Measurements from ENCODE around the gene CGNL1. TPM values are rescaled to one million over a fixed set of nuclear protein-coding genes. Genes with fewer than 3 reads are reported as not detected.

Gene CGNL1
- polyA plus RNA-seq, 2 of the 4 experiments (the other 2 are of a cell fraction): 1.4 to 1.8 TPM

DNA sequence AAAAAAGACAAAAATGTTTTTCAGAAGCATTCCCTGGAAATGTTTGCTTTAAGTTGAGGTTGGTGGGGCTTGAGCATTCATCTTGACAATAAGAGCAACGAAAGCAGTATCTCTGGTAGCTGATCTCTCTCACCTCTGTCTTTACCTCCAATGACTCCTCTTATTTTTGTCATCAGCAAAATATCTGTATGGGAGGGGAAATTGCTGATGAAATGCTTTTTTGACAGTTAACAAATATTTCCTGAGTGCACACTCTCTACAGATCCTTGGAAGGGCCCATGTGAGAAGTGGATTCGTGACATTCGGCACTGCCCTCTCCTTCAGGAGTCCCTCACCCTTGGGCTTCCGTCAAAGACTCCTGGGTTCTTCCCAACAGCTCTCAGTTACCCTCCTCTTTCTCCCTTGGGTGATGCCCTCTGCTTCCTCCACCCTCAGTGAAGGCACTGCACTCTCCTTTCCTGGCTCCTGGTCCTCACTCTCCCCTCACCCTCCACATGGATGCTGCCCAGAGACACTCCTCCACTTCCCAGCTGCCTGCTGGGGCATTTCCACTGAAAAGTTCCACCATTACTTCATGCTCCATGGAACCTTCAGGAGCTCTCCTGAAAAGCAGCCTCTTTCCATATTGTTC lies 2.9 kb upstream of the CGNL1 start:
- no peak for DNase-seq (ENCODE audit: low read depth in 1 of 2, low spot score in 1 of 2)
- H3K9me3 ChIP-seq: no peaks in the 10 kb centered on the region
- no peak for ATAC-seq
- POLR2A ChIA-PET: no interaction called here
- no peak overlapping the region for H3K4me2 ChIP-seq
- no peak overlapping the region for H3K27ac ChIP-seq
- 92% methylated on average over 4 of the region's 4 CpGs for WGBS (ENCODE audit: missing lambda C conversion rate)
- FAIRE-seq: no peak
- peaks cover 9% of the 10 kb centered on the region; the same call in 2 of the 3 replicates for H3K4me1 ChIP-seq
- H3K4me3 ChIP-seq: no peak overlapping the region
- TF ChIP-seq TP53 (CRISPR knock-in tag; IDR thresholded peaks at IDR 0.05) (no peak), RAD21 (conservative IDR thresholded peaks at IDR 0.05 in 1 of 2, IDR thresholded peaks at IDR 0.05 in 1 of 2) (no peak), PHF8 (IDR thresholded peaks at IDR 0.05; ENCODE audit: borderline replicate concordance, low read depth) (no peak), RFX5 (IDR thresholded peaks at IDR 0.05) (no peak), BHLHE40 (IDR thresholded peaks at IDR 0.05; ENCODE audit: low read depth, low read length) (no peak), SREBF2 (IDR thresholded peaks at IDR 0.05) (no peak), MAFK (IDR thresholded peaks at IDR 0.05; ENCODE audit: partially characterized antibody) (peak; percentile 46), JUN (IDR thresholded peaks at IDR 0.05) (no peak)
- CTCF ChIA-PET: interaction anchor here (0.6 to 7.0 kb wide), 5 partner anchors 9 to 154 kb away, joined by 4 to 40 read pairs (median 6); no protein-coding TSS in a partner anchor

DNA sequence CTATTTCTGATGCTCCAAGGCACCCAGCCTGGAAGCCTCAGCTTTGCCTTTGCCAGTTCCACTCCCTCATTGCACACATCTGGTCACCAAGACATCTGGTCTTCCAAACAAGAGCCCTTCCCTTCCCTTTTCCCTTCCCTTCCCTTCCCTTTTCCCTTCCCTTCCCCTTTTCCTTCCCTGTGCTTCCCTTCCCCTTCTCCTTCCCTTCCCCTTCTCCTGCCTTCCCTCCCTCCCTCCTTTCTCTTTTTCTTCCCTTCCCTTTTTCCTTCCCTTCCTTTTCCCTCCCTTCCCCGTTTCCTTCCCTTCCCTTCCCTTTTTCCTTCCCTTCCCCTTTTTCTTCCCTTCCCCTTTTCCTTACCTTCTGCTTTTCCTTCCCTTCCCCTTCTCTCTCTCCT lies 2.4 kb upstream of the CGNL1 start:
- no peaks in the 10 kb centered on the region for H3K9me3 ChIP-seq
- ChIA-PET POLR2A (no interaction called here), CTCF (interaction anchor here (0.6 to 7.0 kb wide), 5 partner anchors 9 to 153 kb away, joined by 4 to 40 read pairs (median 6); no protein-coding TSS in a partner anchor)
- peaks cover 9% of the 10 kb centered on the region; the same call in 2 of the 3 replicates for H3K4me1 ChIP-seq
- FAIRE-seq: no peak
- no peak overlapping the region for H3K4me2 ChIP-seq
- TF ChIP-seq, protein P1, sequence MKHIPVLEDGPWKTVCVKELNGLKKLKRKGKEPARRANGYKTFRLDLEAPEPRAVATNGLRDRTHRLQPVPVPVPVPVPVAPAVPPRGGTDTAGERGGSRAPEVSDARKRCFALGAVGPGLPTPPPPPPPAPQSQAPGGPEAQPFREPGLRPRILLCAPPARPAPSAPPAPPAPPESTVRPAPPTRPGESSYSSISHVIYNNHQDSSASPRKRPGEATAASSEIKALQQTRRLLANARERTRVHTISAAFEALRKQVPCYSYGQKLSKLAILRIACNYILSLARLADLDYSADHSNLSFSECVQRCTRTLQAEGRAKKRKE (CRISPR knock-in tag; IDR thresholded peaks at IDR 0.05; ENCODE audit: low read depth): no peak
- TF ChIP-seq MAZ (IDR thresholded peaks at IDR 0.05; ENCODE audit: borderline replicate concordance, low read depth, low read length) (no peak), NPAS2 (CRISPR knock-in tag; IDR thresholded peaks at IDR 0.05; ENCODE audit: borderline replicate concordance) (no peak), ZC3H11A (IDR thresholded peaks at IDR 0.05) (no peak), BHLHE40 (IDR thresholded peaks at IDR 0.05; ENCODE audit: low read depth, low read length) (no peak), MAFK (IDR thresholded peaks at IDR 0.05; ENCODE audit: partially characterized antibody) (no peak), GATA3 (IDR thresholded peaks at IDR 0.05; ENCODE audit: borderline replicate concordance) (no peak), MYC (IDR thresholded peaks at IDR 0.05; ENCODE audit: borderline replicate concordance, low read length) (no peak), SMC3 (IDR thresholded peaks at IDR 0.05) (no peak), HOXB5 (CRISPR knock-in tag; IDR thresholded peaks at IDR 0.05) (no peak), CEBPB (IDR thresholded peaks at IDR 0.05) (no peak), EHF (CRISPR knock-in tag; IDR thresholded peaks at IDR 0.05) (no peak)
- TF ChIP-seq, protein P2, sequence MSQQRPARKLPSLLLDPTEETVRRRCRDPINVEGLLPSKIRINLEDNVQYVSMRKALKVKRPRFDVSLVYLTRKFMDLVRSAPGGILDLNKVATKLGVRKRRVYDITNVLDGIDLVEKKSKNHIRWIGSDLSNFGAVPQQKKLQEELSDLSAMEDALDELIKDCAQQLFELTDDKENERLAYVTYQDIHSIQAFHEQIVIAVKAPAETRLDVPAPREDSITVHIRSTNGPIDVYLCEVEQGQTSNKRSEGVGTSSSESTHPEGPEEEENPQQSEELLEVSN (IDR thresholded peaks at IDR 0.05; ENCODE audit: borderline replicate concordance, low read depth): no peak
- H3K27ac ChIP-seq: no peak overlapping the region
- DNase-seq (ENCODE audit: low read depth in 1 of 2, low spot score in 1 of 2): no peak
- ATAC-seq: no peak
- 42% methylated on average over 1 of the region's 1 CpG for WGBS (ENCODE audit: missing lambda C conversion rate)
- no peak overlapping the region for H3K4me3 ChIP-seq

DNA sequence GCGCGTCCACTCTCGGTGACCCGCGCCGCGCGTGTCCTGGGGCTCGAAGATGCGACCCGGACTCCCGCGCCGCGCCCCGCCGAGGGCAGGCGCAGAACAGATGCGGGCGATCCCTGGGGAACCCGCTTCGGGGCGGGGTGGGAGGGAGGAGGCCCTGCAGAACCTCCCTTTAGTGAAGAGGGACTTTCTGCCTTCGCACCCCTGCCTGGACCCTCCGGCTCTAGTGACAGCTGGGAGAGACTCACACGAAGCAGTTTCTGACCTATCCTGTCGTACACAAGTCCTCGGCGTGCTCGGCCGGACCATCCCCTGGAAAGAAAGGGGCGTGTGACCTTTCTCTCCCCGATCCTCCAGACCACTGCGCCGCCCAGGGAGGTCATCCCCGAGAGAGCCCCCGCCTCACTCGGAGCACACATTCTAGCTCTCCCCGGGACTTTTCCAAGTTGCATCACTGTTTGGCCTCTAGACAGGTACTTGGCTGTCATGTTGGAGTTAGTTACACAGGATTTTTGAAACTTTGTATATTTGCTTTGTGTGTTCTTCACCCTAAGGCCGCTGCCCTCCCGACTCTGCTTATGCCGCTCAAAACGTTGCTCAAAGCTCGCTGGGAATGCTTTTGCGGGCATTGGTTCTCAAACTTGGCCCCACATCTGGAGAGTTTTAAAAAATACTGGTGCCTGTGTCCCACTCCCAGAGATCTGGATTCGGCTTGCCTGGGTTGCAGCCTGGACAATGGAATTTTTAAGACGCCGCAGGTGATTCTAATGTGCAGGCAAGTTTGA lies 582 bp downstream of the CGNL1 start:
- Histone ChIP-seq H3K4me3 (peak overlapping the region; percentile 91), H3K9me3 (no peaks in the 10 kb centered on the region), H3K4me1 (peaks cover 9% of the 10 kb centered on the region; the same call in 2 of the 3 replicates), H3K27ac (peak overlapping the region; percentile 66 to 85), H3K4me2 (peak overlapping the region; percentile 100)
- TF ChIP-seq CEBPB (IDR thresholded peaks at IDR 0.05) (0 out of 4 replicates have a peak, but pooled peaks have one; percentile 12 to 25), JUN (IDR thresholded peaks at IDR 0.05) (no peak), NFE2L2 (conservative IDR thresholded peaks at IDR 0.05; ENCODE audit: low read length) (no peak), HOXB5 (CRISPR knock-in tag; IDR thresholded peaks at IDR 0.05) (no peak), BHLHE40 (IDR thresholded peaks at IDR 0.05; ENCODE audit: low read depth, low read length) (no peak), ZFP36 (IDR thresholded peaks at IDR 0.05; ENCODE audit: borderline replicate concordance, partially characterized antibody) (no peak)
- TF ChIP-seq, protein P3, sequence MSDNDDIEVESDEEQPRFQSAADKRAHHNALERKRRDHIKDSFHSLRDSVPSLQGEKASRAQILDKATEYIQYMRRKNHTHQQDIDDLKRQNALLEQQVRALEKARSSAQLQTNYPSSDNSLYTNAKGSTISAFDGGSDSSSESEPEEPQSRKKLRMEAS (IDR thresholded peaks at IDR 0.05): peak; percentile 26; the same call in 1 of the 2 replicates
- TF ChIP-seq, protein P2 (IDR thresholded peaks at IDR 0.05; ENCODE audit: borderline replicate concordance, low read depth): peak; percentile 62; the same call in 1 of the 2 replicates
- ChIA-PET CTCF (interaction anchor here (0.6 to 4.3 kb wide), 27 partner anchors 9 to 886 kb away, joined by 3 to 50 read pairs (median 4); no protein-coding TSS in a partner anchor), POLR2A (interaction anchor here (1.0 kb wide), 1 partner anchor 12 kb away, joined by 3 read pairs; no protein-coding TSS in a partner anchor)
- ATAC-seq: peak; percentile 60 to 69
- WGBS (ENCODE audit: missing lambda C conversion rate): 12% methylated on average over 26 of the region's 48 CpGs
- FAIRE-seq: no peak
- peak; percentile 22 to 58 for DNase-seq (ENCODE audit: low read depth in 1 of 2, low spot score in 1 of 2)
